ENCODE measurements around the gene PRKACB. TPM values are rescaled to one million over a fixed set of nuclear protein-coding genes. Genes with fewer than 3 reads are reported as not detected.
"Not testable (repeated sequence)": the region's sequence is repeated elsewhere in the genome, so short reads cannot be mapped to it uniquely, and the experiment has no call there.

PRKACB gene
- total RNA-seq, 3 donors from 2014 or later = 14.6 to 17.4 (median 15.0) TPM

DNA sequence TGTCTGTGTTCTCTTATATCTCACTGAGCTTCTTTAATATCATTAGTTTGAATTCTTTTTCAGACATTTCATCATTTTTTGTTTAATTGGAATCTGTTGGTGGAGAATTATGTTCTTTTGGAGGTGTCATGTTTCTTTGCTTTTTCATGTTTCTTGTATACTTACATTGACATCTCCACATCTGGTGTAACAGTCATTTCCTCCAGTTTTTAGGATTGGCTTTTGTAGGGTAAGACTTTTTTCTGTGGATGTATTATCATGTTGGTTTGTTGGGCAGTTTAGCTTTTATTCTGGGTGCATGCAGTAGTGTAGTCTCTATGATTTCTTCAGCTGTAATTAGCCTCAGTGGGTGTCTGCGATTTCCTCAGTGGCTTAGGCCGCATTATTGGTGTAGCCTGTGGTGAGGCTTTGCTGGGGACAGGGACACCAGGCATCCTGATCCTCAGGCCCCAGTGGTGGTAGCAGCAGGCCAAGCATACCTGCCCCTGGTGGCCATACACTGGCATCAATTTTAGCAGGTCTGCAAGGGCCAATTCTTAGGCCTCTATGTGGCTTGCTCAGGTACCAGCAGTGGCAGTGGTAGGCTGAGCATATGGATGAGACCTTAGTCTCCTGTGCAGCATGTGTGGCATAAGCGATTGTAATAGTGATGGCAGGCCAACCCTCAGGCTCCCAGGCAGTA lies 79.8 kb downstream of the PRKACB start:
- Mint-ChIP-seq H3K4me3 (no peak overlapping the region), H3K9me3 (peaks cover 31% of the 10 kb centered on the region), H3K4me1 (ENCODE audit: low read depth) (peaks cover 25% of the 10 kb centered on the region), H3K27me3 (ENCODE audit: low read depth) (no peaks in the 10 kb centered on the region), H3K36me3 (ENCODE audit: insufficient read depth) (peaks cover 54% of the 10 kb centered on the region)
- ATAC-seq (no peak), DNase-seq (no peak)

GRCh38 chr1:84224905-84225304 lies 80.8 kb downstream of the PRKACB start:
- peaks cover 31% of the 10 kb centered on the region for H3K9me3 Mint-ChIP-seq
- H3K36me3 Mint-ChIP-seq (ENCODE audit: insufficient read depth) = peaks cover 48% of the 10 kb centered on the region
- no peaks in the 10 kb centered on the region for H3K27me3 Mint-ChIP-seq (ENCODE audit: low read depth)
- ATAC-seq (no peak), DNase-seq (no peak)
- H3K4me1 Mint-ChIP-seq (ENCODE audit: low read depth) = peaks cover 25% of the 10 kb centered on the region
- no peak overlapping the region for H3K4me3 Mint-ChIP-seq

- no peak for ATAC-seq
- Mint-ChIP-seq H3K27me3 (ENCODE audit: low read depth) (no peaks in the 10 kb centered on the region), H3K4me3 (no peak overlapping the region), H3K9me3 (peaks cover 27% of the 10 kb centered on the region), H3K36me3 (ENCODE audit: insufficient read depth) (peaks cover 44% of the 10 kb centered on the region), H3K4me1 (ENCODE audit: low read depth) (peaks cover 19% of the 10 kb centered on the region)
- no peak for DNase-seq
Observed at GRCh38 chr1:84225646-84226045, 81.6 kb downstream of the PRKACB start.

- peaks cover 34% of the 10 kb centered on the region for H3K36me3 Mint-ChIP-seq (ENCODE audit: insufficient read depth)
- H3K4me3 Mint-ChIP-seq; H3K4me1 Mint-ChIP-seq (ENCODE audit: low read depth); ATAC-seq; DNase-seq; H3K9me3 Mint-ChIP-seq; H3K27me3 Mint-ChIP-seq (ENCODE audit: low read depth): not testable (repeated sequence)
Observed at GRCh38 chr1:84232676-84233075, 88.6 kb downstream of the PRKACB start.

DNA sequence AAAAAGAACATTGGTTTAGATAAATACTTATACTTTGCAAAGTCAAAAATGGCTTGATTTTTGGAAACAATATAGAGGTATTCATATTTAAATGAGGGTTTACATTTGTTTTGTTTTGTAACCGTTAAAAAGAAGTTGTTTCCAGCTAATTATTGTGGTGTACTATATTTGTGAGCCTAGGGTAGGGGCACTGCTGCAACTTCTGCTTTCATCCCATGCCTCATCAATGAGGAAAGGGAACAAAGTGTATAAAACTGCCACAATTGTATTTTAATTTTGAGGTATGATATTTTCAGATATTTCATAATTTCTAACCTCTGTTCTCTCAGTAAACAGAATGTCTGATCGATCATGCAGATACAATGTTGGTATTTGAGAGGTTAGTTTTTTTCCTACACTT lies 92.2 kb downstream of the PRKACB start:
- H3K9me3 Mint-ChIP-seq = peaks cover 4% of the 10 kb centered on the region
- peaks cover 55% of the 10 kb centered on the region for H3K36me3 Mint-ChIP-seq (ENCODE audit: insufficient read depth)
- no peaks in the 10 kb centered on the region for H3K4me1 Mint-ChIP-seq (ENCODE audit: low read depth)
- H3K27me3 Mint-ChIP-seq (ENCODE audit: low read depth) = no peaks in the 10 kb centered on the region
- DNase-seq = no peak
- no peak for ATAC-seq
- no peak overlapping the region for H3K4me3 Mint-ChIP-seq

GRCh38 chr1:84242641-84243040 lies 98.6 kb downstream of the PRKACB start:
- peaks cover 2% of the 10 kb centered on the region for H3K4me1 Mint-ChIP-seq (ENCODE audit: low read depth)
- no peaks in the 10 kb centered on the region for H3K27me3 Mint-ChIP-seq (ENCODE audit: low read depth)
- H3K4me3 Mint-ChIP-seq = no peak overlapping the region
- no peak for DNase-seq
- peaks cover 17% of the 10 kb centered on the region for H3K9me3 Mint-ChIP-seq
- ATAC-seq = no peak
- peaks cover 37% of the 10 kb centered on the region for H3K36me3 Mint-ChIP-seq (ENCODE audit: insufficient read depth)

DNA sequence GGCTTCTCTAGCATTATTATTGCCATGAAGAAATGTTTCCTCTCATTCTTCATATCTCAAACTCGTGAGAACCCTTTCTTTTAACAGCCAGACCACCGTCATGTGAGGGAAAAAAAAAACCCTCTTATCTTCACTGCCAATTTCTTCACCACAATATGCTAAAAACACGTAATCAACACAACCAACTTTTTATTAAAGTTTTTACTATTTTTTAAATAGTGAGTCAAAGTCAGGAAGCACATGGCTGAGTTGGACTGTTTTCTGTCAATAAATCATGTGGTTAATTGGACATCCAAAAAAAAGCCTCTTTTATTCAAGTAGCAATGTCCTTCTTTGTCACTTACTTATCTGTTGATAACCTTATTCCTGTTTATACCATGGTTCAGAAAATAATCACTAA lies 101.5 kb downstream of the PRKACB start:
- H3K27me3 Mint-ChIP-seq (ENCODE audit: low read depth) = no peaks in the 10 kb centered on the region
- peaks cover 17% of the 10 kb centered on the region for H3K36me3 Mint-ChIP-seq (ENCODE audit: insufficient read depth)
- peaks cover 2% of the 10 kb centered on the region for H3K4me1 Mint-ChIP-seq (ENCODE audit: low read depth)
- DNase-seq = no peak
- no peak overlapping the region for H3K4me3 Mint-ChIP-seq
- no peak for ATAC-seq
- H3K9me3 Mint-ChIP-seq = peaks cover 19% of the 10 kb centered on the region

DNA sequence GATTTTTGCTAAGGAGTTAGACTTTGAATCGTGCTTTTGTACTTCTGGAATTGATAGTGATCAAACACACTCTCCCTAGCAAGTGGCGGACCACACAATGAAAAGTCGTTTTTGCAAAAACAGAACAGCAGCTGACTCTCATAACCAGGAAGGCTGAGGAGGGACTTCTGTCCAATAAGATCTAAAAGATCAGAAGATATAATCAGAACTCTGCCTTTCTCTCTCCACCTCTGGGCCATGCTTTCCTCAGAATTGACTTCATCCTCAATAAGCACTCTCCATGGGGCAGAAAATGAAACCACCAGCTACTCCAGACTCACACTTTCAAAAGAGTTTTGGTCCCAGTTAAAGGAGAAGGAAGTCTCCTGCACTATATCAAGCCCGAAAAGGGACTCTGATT lies 102.1 kb downstream of the PRKACB start:
- no peak overlapping the region for H3K4me3 Mint-ChIP-seq

DNA sequence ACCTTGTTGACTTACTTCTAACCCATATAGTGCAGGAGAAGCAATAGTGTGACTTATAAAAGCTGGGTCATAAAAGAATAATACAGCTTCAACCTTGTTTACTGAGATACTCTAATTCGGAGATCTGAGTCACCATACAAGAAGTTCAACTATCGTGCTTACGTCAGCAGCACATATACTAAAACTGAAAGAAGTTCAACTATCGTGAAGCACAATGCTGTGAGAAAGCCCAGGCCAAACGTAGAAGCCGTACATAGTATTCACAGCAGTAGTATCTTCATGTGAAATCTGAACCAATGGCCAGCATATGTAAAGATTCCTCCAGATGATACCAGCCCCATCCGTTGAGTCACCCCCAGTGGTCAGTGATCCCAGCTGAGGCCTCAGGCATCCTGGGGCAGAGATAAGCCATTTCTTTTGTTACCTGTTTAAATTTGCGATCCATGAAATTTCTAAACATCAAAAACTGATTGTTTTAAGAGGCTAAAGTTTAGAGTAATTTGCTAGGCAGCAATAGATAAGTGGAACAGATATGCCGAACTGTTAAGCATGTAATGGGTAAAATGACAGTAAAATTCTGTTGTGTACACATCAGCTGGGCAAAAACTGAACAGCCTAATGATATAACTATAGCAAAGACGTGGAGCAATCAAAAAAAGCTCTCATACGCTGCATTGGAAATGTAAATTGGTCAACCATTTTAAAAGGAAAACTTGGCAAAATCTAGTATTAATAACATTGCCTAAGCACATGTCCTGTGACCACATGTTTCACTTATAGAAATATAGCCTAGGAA lies 103.6 kb downstream of the PRKACB start:
- Mint-ChIP-seq H3K4me3 (no peak overlapping the region), H3K27me3 (ENCODE audit: low read depth) (no peaks in the 10 kb centered on the region), H3K4me1 (ENCODE audit: low read depth) (peaks cover 2% of the 10 kb centered on the region), H3K36me3 (ENCODE audit: insufficient read depth) (peaks cover 4% of the 10 kb centered on the region), H3K9me3 (peaks cover 22% of the 10 kb centered on the region)
- no peak for DNase-seq
- peak; percentile 30 to 46 for ATAC-seq

More for the DNA sequence above, 102.1 kb downstream of the PRKACB start:
- H3K36me3 Mint-ChIP-seq (ENCODE audit: insufficient read depth) = peaks cover 10% of the 10 kb centered on the region
- no peak for DNase-seq
- H3K9me3 Mint-ChIP-seq = peaks cover 25% of the 10 kb centered on the region
- H3K27me3 Mint-ChIP-seq (ENCODE audit: low read depth) = no peaks in the 10 kb centered on the region
- ATAC-seq = no peak
- peaks cover 2% of the 10 kb centered on the region for H3K4me1 Mint-ChIP-seq (ENCODE audit: low read depth)

GRCh38 chr1:84250668-84251067 lies 106.6 kb downstream of the PRKACB start:
- ATAC-seq = no peak
- Mint-ChIP-seq H3K9me3 (peaks cover 20% of the 10 kb centered on the region), H3K27me3 (ENCODE audit: low read depth) (no peaks in the 10 kb centered on the region), H3K4me1 (ENCODE audit: low read depth) (peaks cover 2% of the 10 kb centered on the region), H3K36me3 (ENCODE audit: insufficient read depth) (peaks cover 2% of the 10 kb centered on the region), H3K4me3 (no peak overlapping the region)
- DNase-seq = no peak

- no peak overlapping the region for H3K4me3 Mint-ChIP-seq
- H3K27me3 Mint-ChIP-seq (ENCODE audit: low read depth) = no peaks in the 10 kb centered on the region
- ATAC-seq (no peak), DNase-seq (no peak)
- H3K9me3 Mint-ChIP-seq = peaks cover 20% of the 10 kb centered on the region
- H3K4me1 Mint-ChIP-seq (ENCODE audit: low read depth) = no peaks in the 10 kb centered on the region
- H3K36me3 Mint-ChIP-seq (ENCODE audit: insufficient read depth) = peaks cover 2% of the 10 kb centered on the region
Observed at GRCh38 chr1:84253036-84253435, 109.0 kb downstream of the PRKACB start.

GRCh38 chr1:84253891-84254290 lies 109.8 kb downstream of the PRKACB start:
- no peaks in the 10 kb centered on the region for H3K4me1 Mint-ChIP-seq (ENCODE audit: low read depth)
- peaks cover 2% of the 10 kb centered on the region for H3K36me3 Mint-ChIP-seq (ENCODE audit: insufficient read depth)
- H3K4me3 Mint-ChIP-seq = no peak overlapping the region
- DNase-seq (no peak), ATAC-seq (no peak)
- no peaks in the 10 kb centered on the region for H3K27me3 Mint-ChIP-seq (ENCODE audit: low read depth)
- peaks cover 20% of the 10 kb centered on the region for H3K9me3 Mint-ChIP-seq

- Mint-ChIP-seq H3K4me3 (no peak overlapping the region), H3K36me3 (ENCODE audit: insufficient read depth) (peaks cover 2% of the 10 kb centered on the region), H3K27me3 (ENCODE audit: low read depth) (no peaks in the 10 kb centered on the region), H3K4me1 (ENCODE audit: low read depth) (no peaks in the 10 kb centered on the region), H3K9me3 (peaks cover 20% of the 10 kb centered on the region)
- ATAC-seq (no peak), DNase-seq (no peak)
Observed at GRCh38 chr1:84254703-84255238, 110.7 kb downstream of the PRKACB start.

GRCh38 chr1:84255582-84255981 lies 111.5 kb downstream of the PRKACB start:
- no peak for ATAC-seq
- no peak for DNase-seq
- H3K4me3 Mint-ChIP-seq = no peak overlapping the region

DNA sequence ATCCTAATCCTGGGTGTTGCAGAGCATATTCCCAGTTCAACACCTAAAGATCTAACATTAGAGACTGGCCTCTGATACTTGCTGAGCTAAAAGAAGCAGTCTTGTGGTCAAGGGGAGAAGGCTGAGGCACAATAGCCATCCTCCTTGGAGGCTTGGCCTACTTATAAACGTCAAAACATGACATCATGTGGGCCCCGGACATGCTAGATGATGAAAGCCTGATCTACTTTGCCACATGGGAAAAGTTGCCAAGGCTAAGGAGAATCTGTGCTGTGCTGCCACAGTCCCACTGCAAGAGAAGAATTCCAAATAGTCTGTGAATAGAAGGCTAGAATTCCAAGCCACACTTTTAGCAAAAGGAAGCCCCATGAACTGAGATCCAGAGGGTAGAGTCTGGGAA lies 113.5 kb downstream of the PRKACB start:
- Mint-ChIP-seq H3K9me3 (no peaks in the 10 kb centered on the region), H3K36me3 (ENCODE audit: insufficient read depth) (no peaks in the 10 kb centered on the region), H3K4me1 (ENCODE audit: low read depth) (no peaks in the 10 kb centered on the region), H3K27me3 (ENCODE audit: low read depth) (no peaks in the 10 kb centered on the region), H3K4me3 (no peak overlapping the region)
- ATAC-seq (no peak), DNase-seq (no peak)

More at GRCh38 chr1:84255582-84255981, 111.5 kb downstream of the PRKACB start:
- no peaks in the 10 kb centered on the region for H3K4me1 Mint-ChIP-seq (ENCODE audit: low read depth)
- H3K9me3 Mint-ChIP-seq = peaks cover 15% of the 10 kb centered on the region
- H3K36me3 Mint-ChIP-seq (ENCODE audit: insufficient read depth) = no peaks in the 10 kb centered on the region
- no peaks in the 10 kb centered on the region for H3K27me3 Mint-ChIP-seq (ENCODE audit: low read depth)
